ENCODE data around the gene SCUBE1. TPM values are rescaled to one million over a fixed set of nuclear protein-coding genes. Genes with fewer than 3 reads are reported as not detected.
A peak's percentile ranks its signal among the peaks of the same experiment; 100 is the strongest.

SCUBE1 gene
- total RNA-seq, 1 donor from 2014 or later, result 16.6 TPM

GRCh38 chr22:43338766-43339345 is 4.3 kb downstream of the SCUBE1 start:
- DNase-seq (no peak), ATAC-seq (no peak)
- TF ChIP-seq, protein P1, sequence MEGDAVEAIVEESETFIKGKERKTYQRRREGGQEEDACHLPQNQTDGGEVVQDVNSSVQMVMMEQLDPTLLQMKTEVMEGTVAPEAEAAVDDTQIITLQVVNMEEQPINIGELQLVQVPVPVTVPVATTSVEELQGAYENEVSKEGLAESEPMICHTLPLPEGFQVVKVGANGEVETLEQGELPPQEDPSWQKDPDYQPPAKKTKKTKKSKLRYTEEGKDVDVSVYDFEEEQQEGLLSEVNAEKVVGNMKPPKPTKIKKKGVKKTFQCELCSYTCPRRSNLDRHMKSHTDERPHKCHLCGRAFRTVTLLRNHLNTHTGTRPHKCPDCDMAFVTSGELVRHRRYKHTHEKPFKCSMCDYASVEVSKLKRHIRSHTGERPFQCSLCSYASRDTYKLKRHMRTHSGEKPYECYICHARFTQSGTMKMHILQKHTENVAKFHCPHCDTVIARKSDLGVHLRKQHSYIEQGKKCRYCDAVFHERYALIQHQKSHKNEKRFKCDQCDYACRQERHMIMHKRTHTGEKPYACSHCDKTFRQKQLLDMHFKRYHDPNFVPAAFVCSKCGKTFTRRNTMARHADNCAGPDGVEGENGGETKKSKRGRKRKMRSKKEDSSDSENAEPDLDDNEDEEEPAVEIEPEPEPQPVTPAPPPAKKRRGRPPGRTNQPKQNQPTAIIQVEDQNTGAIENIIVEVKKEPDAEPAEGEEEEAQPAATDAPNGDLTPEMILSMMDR (IDR thresholded peaks at IDR 0.05), result no peak
- intact Hi-C loops (cut with DNase I), result no loop called here
- Histone ChIP-seq H3K4me3 (no peak overlapping the region), H3K36me3 (no peaks in the 10 kb centered on the region), H3K27ac (no peak overlapping the region), H3K4me1 (peaks cover 5% of the 10 kb centered on the region), H3K9me3 (no peaks in the 10 kb centered on the region), H3K27me3 (ENCODE audit: low read depth) (peaks cover 31% of the 10 kb centered on the region)

GRCh38 chr22:43337946-43338345 is 5.2 kb downstream of the SCUBE1 start:
- Histone ChIP-seq H3K4me1 (no peaks in the 10 kb centered on the region), H3K9me3 (no peaks in the 10 kb centered on the region), H3K27ac (no peak overlapping the region), H3K4me3 (no peak overlapping the region), H3K36me3 (no peaks in the 10 kb centered on the region), H3K27me3 (ENCODE audit: low read depth) (peaks cover 24% of the 10 kb centered on the region)
- DNase-seq, result no peak
- TF ChIP-seq, protein P1 (IDR thresholded peaks at IDR 0.05), result no peak
- no peak for ATAC-seq
- intact Hi-C loops (cut with DNase I), result no loop called here

DNA sequence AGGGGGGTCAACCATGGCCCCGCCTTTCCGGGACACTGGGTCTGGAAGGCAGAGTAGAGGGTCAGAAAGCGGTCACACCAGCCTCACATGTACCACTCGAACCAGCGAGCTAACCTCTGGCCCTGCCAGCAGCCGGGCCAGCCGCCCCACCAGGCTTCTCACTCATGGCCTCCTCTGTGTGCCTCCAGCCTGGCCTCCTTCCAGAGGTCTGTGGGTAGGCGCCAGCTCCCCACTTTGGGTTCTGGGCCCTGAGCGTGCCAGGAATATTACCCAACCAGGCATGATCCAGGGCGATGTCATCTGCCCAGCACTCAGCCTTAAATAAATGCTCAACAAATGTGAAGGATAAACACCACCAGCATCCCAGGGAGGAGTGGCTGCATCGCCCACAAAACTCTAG is 5.8 kb downstream of the SCUBE1 start:
- H3K4me1 ChIP-seq, result no peaks in the 10 kb centered on the region
- peaks cover 20% of the 10 kb centered on the region for H3K27me3 ChIP-seq (ENCODE audit: low read depth)
- peak in 1 of 2 donors; percentile 9 for ATAC-seq
- intact Hi-C loops (cut with DNase I), result no loop called here
- TF ChIP-seq, protein P1 (IDR thresholded peaks at IDR 0.05), result no peak
- no peak overlapping the region for H3K4me3 ChIP-seq
- no peak overlapping the region for H3K27ac ChIP-seq
- H3K36me3 ChIP-seq, result no peaks in the 10 kb centered on the region
- no peaks in the 10 kb centered on the region for H3K9me3 ChIP-seq
- DNase-seq, result no peak

DNA sequence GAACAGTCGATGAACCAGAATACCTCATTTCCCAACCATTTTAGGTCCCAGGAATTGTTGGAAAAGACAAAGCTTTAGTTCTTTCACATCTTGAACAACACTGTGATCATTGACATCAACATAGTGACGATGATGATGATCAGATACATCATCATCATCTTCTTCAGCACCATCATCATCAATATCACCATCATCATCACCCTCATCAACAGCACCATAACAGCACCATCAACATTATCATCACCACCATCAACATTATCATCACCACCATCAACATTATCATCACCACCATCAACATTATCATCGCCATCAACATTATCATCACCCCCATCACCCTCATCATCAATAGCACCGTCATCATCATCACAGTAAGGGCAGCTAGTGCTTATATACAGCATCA is 8.8 kb downstream of the SCUBE1 start:
- intact Hi-C loops (cut with DNase I), result no loop called here
- no peak for DNase-seq
- Histone ChIP-seq H3K4me3 (no peak overlapping the region), H3K9me3 (no peaks in the 10 kb centered on the region), H3K27ac (no peak overlapping the region), H3K4me1 (no peaks in the 10 kb centered on the region), H3K27me3 (ENCODE audit: low read depth) (no peaks in the 10 kb centered on the region), H3K36me3 (no peaks in the 10 kb centered on the region)
- TF ChIP-seq, protein P1 (IDR thresholded peaks at IDR 0.05), result no peak
- no peak for ATAC-seq

DNA sequence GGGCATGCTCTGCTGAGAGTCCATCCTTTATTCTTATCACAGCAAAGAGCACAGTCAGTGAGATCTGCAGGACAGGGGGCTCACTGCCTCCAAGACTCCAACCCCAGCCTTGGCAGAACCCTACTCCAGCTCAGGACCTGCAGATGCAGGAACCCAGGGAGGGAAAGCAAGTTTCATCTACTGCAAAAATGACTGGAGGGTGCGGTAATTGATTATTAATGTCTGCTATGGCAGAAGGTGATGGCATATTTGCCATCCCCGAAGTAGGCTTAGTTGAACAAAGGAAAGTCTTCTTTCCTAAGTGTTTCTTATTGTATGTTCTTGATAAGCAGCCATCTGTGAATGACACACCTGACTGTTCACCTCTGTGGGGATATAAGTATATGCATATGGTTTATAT is 9.2 kb downstream of the SCUBE1 start:
- ATAC-seq (no peak), DNase-seq (no peak)
- Histone ChIP-seq H3K27ac (no peak overlapping the region), H3K4me1 (no peaks in the 10 kb centered on the region), H3K27me3 (ENCODE audit: low read depth) (no peaks in the 10 kb centered on the region), H3K9me3 (no peaks in the 10 kb centered on the region), H3K36me3 (no peaks in the 10 kb centered on the region), H3K4me3 (no peak overlapping the region)
- intact Hi-C loops (cut with DNase I), result no loop called here
- TF ChIP-seq, protein P1 (IDR thresholded peaks at IDR 0.05), result no peak
